ENCODE results near the gene ZNF326. TPM values are rescaled to one million over a fixed set of nuclear protein-coding genes. Genes with fewer than 3 reads are reported as not detected.

ZNF326 gene
- total RNA-seq, 4 donors from 2014 or later: 9.0 to 15.4 (median 9.9) TPM

DNA sequence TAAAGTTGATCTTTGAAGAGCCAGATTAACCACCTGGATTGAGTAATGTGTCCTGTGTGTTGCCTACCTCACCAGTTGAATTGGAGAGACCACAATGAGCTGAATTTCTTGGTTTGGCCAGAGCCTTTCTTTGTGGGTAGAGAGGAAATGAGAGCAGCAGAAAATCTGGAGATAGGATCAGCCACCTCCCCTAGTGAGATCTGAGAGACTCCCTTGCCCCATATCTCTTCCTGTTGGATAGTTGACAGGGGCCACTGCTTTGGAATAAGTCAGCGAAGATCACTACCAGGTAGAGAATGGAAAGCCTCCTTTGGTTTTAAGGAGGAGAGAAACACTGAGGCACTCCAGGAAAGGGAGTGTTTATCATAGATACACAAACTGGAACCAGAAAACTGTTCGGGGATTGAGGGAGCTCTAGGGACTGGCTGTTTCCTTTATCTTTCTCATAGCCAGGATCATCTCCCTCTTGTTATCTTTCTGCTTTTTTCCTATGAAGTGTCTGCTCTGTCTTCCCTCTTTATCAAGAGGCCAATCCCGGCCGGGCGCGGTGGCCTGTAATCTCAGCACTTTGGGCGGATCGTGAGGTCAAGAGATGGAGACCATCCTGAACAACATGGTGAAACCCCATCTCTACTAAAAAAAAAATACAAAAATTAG, 21.3 kb upstream of the ZNF326 start:
- TF ChIP-seq, protein P1, sequence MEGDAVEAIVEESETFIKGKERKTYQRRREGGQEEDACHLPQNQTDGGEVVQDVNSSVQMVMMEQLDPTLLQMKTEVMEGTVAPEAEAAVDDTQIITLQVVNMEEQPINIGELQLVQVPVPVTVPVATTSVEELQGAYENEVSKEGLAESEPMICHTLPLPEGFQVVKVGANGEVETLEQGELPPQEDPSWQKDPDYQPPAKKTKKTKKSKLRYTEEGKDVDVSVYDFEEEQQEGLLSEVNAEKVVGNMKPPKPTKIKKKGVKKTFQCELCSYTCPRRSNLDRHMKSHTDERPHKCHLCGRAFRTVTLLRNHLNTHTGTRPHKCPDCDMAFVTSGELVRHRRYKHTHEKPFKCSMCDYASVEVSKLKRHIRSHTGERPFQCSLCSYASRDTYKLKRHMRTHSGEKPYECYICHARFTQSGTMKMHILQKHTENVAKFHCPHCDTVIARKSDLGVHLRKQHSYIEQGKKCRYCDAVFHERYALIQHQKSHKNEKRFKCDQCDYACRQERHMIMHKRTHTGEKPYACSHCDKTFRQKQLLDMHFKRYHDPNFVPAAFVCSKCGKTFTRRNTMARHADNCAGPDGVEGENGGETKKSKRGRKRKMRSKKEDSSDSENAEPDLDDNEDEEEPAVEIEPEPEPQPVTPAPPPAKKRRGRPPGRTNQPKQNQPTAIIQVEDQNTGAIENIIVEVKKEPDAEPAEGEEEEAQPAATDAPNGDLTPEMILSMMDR (IDR thresholded peaks at IDR 0.05): no peak
- TF ChIP-seq POLR2AphosphoS5 (IDR thresholded peaks at IDR 0.05): no peak
- TF ChIP-seq POLR2A (IDR thresholded peaks at IDR 0.05; ENCODE audit: low read depth): no peak
- TF ChIP-seq EP300 (IDR thresholded peaks at IDR 0.05): no peak
- peaks cover 0 to 5% (median 3%) of the 10 kb centered on the region in 4 donors for H3K4me1 ChIP-seq
- H3K27me3 ChIP-seq: no peaks in the 10 kb centered on the region
- no peak for DNase-seq (ENCODE audit: extremely low spot score)
- intact Hi-C loops (cut with DNase I): no loop called here
- H3K36me3 ChIP-seq: no peaks in the 10 kb centered on the region
- no peak overlapping the region for H3K4me3 ChIP-seq
- WGBS: 80% methylated on average over 8 of the region's 8 CpGs
- no peaks in the 10 kb centered on the region for H3K9me3 ChIP-seq
- no peak overlapping the region for H3K27ac ChIP-seq (replicated peaks in 1 of 4)

DNA sequence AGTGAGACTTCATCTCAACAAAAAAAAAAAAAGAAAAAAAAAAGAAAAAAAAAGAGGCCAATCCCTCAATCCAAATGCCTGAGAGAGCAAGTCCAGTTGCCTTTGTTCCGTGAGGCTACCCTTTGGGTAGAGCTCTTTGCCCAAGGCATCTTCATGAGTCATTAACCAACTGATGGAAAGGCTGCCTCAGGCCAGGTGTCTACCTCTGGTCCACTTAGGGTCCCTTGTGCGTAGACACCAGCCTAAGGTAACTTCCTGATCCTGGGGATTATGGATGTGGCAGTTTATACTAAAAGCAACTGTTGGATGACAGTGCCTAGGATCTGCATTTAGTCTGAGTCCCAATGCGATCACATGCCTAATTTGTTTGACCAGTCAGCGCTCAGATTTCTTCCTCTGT, 20.7 kb upstream of the ZNF326 start:
- intact Hi-C loops (cut with DNase I): no loop called here
- Histone ChIP-seq H3K36me3 (no peaks in the 10 kb centered on the region), H3K9me3 (no peaks in the 10 kb centered on the region), H3K27ac (replicated peaks in 1 of 4) (no peak overlapping the region), H3K4me1 (peaks cover 0 to 5% (median 3%) of the 10 kb centered on the region in 4 donors), H3K4me3 (no peak overlapping the region), H3K27me3 (no peaks in the 10 kb centered on the region)
- WGBS: 97% methylated on average over 4 of the region's 4 CpGs
- no peak for DNase-seq (ENCODE audit: extremely low spot score)
- TF ChIP-seq EP300 (IDR thresholded peaks at IDR 0.05) (no peak), POLR2AphosphoS5 (IDR thresholded peaks at IDR 0.05) (no peak)
- TF ChIP-seq, protein P1 (IDR thresholded peaks at IDR 0.05): no peak

DNA sequence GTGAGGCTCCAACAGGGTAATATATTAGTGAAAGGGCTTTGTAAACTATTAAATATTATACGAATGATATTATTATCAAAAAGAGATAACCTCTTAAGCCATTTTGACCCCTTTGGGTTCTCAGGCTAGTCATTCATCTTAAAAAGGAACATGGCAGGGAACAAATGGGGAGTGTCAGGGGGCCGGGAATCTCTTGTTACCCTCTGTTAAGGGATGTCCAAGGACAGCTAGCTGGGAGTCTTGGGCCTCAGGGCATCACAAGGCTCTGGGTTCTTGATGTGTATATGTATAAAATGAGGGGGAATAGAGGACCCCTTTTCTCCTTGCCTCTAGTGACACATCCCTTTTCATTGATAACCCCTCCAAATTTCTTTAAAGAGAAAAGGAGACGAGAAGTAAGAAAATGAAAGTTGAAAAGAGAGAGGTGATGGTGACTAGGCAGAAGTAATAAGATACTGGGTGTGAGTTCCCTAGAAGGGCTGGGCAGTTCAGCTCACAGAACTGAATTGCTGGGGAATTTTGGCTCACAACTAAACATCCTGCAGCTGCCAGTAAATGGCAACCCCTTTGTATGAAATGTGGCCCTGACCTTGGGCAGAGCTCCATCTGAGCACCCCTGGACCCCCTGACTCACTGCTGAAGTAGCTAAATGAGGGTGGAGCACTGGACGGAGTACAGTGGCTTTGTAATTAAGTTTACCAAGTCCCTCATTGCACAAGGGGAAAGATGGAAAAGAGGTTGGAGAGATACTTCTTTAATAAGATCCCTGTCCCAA, 20.0 kb upstream of the ZNF326 start:
- no peak for TF ChIP-seq POLR2A (IDR thresholded peaks at IDR 0.05; ENCODE audit: low read depth)
- TF ChIP-seq, protein P1 (IDR thresholded peaks at IDR 0.05): no peak
- no peak for TF ChIP-seq EP300 (IDR thresholded peaks at IDR 0.05)
- TF ChIP-seq POLR2AphosphoS5 (IDR thresholded peaks at IDR 0.05): peak in 1 of 2 donors; percentile 9
- no peaks in the 10 kb centered on the region for H3K27me3 ChIP-seq
- no peaks in the 10 kb centered on the region for H3K9me3 ChIP-seq
- H3K27ac ChIP-seq (replicated peaks in 1 of 4): peak overlapping the region in 1 of 4 donors; percentile 10
- intact Hi-C loops (cut with DNase I): no loop called here
- DNase-seq (ENCODE audit: extremely low spot score): no peak
- H3K4me3 ChIP-seq: no peak overlapping the region
- WGBS: 77% methylated on average over 4 of the region's 4 CpGs
- H3K36me3 ChIP-seq: no peaks in the 10 kb centered on the region
- H3K4me1 ChIP-seq: peaks cover 0 to 5% (median 3%) of the 10 kb centered on the region in 4 donors

DNA sequence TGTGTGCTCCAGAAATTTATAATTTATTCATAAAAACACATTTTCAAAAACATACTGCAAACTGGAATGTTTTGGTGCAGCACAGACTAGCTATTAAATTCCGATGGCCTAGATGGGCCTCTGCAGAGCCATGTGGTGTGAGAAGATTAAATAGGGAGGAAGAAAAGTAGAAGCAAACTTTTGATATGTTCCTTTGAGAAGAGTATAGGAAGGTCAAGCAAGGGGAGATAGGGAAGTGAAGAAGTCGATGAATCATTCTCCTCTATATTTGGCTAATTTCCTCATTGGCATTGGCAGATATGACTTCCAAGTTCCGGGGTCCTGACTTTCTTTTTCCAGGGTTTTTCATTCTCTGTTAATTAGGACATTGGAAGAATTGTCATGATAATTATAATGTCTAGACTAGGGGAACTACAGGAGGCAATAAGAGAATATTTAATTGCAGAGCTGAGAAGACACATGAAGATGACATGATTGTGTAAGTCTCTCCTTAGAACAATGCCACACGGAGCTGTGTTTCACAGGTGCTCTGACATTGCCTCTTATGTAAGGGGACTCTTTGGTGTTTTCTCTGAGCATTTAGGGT, 19.3 kb upstream of the ZNF326 start:
- TF ChIP-seq POLR2AphosphoS5 (IDR thresholded peaks at IDR 0.05) (no peak), POLR2A (IDR thresholded peaks at IDR 0.05; ENCODE audit: low read depth) (no peak), EP300 (IDR thresholded peaks at IDR 0.05) (no peak)
- TF ChIP-seq, protein P1 (IDR thresholded peaks at IDR 0.05): no peak
- H3K4me3 ChIP-seq: no peak overlapping the region
- H3K27me3 ChIP-seq: no peaks in the 10 kb centered on the region
- no peak for DNase-seq (ENCODE audit: extremely low spot score)
- peaks cover 0 to 5% (median 3%) of the 10 kb centered on the region in 4 donors for H3K4me1 ChIP-seq
- no peak overlapping the region for H3K27ac ChIP-seq (replicated peaks in 1 of 4)
- intact Hi-C loops (cut with DNase I): no loop called here
- H3K36me3 ChIP-seq: no peaks in the 10 kb centered on the region
- 69% methylated on average over 4 of the region's 4 CpGs for WGBS
- no peaks in the 10 kb centered on the region for H3K9me3 ChIP-seq
